H1 (cell line): Measurements from ENCODE around the gene IL10RA. TPM values are rescaled to one million over a fixed set of nuclear protein-coding genes. Genes with fewer than 3 reads are reported as not detected.
A peak's percentile ranks its signal among the peaks of the same experiment; 100 is the strongest.

Experiments used
- CTCF ChIA-PET: fragments of 300-600 bp; sonication (Branson Sonifier 250); formaldehyde crosslinking; loops from one replicate; lab custom pipeline; 2021; ENCODE audit not compliant: partially characterized antibody; lab: Charles Lee
- POLR2A ChIA-PET: fragments of 300-600 bp; sonication (Branson Sonifier 250); formaldehyde crosslinking; loops from one replicate; lab custom pipeline; 2021; ENCODE audit warnings: inconsistent platforms; ENCODE audit not compliant: partially characterized antibody; lab: Charles Lee
- DNase-seq, 2 experiments: peaks; one replicate each; pipeline versions ENCODE4 v3.0.0 to v3.0.0-alpha.2; 2010 to 2022; ENCODE audit warnings: low spot score in 2 of 2, low read depth in 1 of 2, mixed read lengths in 1 of 2
- FAIRE-seq: peaks from 2 replicates; lab custom pipeline; 2011; peaks lifted over from hg19 to GRCh38; lab: Jason Lieb, UNC
- H2AFZ ChIP-seq: 2 replicates; pipeline ENCODE4 v1.8.1; 2012; ENCODE audit warnings: low read length, inconsistent platforms
- H2AK5ac ChIP-seq: 2 replicates; pipeline ENCODE4 v1.6.1; 2013; ENCODE audit warnings: low read depth, low read length
- H2BK120ac ChIP-seq: replicated peaks from 2 replicates; pipeline ENCODE3; 2013; ENCODE audit warnings: low read depth, low read length, inconsistent platforms
- H2BK12ac ChIP-seq: 2 replicates; pipeline ENCODE4 v1.6.1; 2013; ENCODE audit warnings: low read depth, low read length
- H2BK15ac ChIP-seq: 2 replicates; pipeline ENCODE4 v1.6.1; 2013; ENCODE audit warnings: low read length
- H2BK20ac ChIP-seq: 2 replicates; pipeline ENCODE4 v1.6.1; 2013; ENCODE audit warnings: low read length
- H2BK5ac ChIP-seq: 2 replicates; pipeline ENCODE4 v1.6.1; 2013; ENCODE audit warnings: low read depth, low read length
- H3K14ac ChIP-seq: 2 replicates; pipeline ENCODE4 v1.6.1; 2013; ENCODE audit warnings: inconsistent platforms; ENCODE audit not compliant: insufficient read length
- H3K18ac ChIP-seq: 2 replicates; pipeline ENCODE4 v1.6.1; 2013; ENCODE audit warnings: low read length; ENCODE audit errors: extremely low read depth
- H3K23ac ChIP-seq: 2 replicates; pipeline ENCODE4 v1.6.1; 2013; ENCODE audit warnings: inconsistent platforms; ENCODE audit not compliant: insufficient read length
- H3K23me2 ChIP-seq: 2 replicates; pipeline ENCODE4 v1.6.1; 2013; ENCODE audit warnings: low read depth, low read length
- H3K27ac ChIP-seq: 2 replicates; pipeline ENCODE4 v1.6.1; 2011; ENCODE audit warnings: low read depth, low read length, inconsistent platforms
- H3K27me3 ChIP-seq, 4 experiments: replicated peaks in 1 of 4; 1 replicate in 1 of 4; 2 replicates in 3 of 4; pipeline versions ENCODE4 v1.6.1 to v1.8.1; 2011 to 2013; ENCODE audit warnings: low read length in 3 of 4, mild to moderate bottlenecking in 3 of 4, inconsistent platforms in 2 of 4, mixed read lengths in 2 of 4, moderate library complexity in 1 of 4; ENCODE audit not compliant: control insufficient read depth in 3 of 4, insufficient read depth in 3 of 4; ENCODE audit errors: extremely low read depth in 1 of 4
- H3K36me3 ChIP-seq, 4 experiments: 2 replicates each; pipeline versions ENCODE4 v1.6.1 to v1.8.1; 2011 to 2013; ENCODE audit warnings: mild to moderate bottlenecking in 4 of 4, low read length in 3 of 4, moderate library complexity in 2 of 4, control low read depth in 1 of 4, inconsistent platforms in 1 of 4; ENCODE audit not compliant: insufficient read depth in 4 of 4, control insufficient read depth in 2 of 4
- H3K4ac ChIP-seq: replicated peaks from 2 replicates; pipeline ENCODE3; 2013; ENCODE audit warnings: low read length, low read depth, mixed read lengths, inconsistent platforms; ENCODE audit not compliant: insufficient read length
- H3K4me1 ChIP-seq, 4 experiments: replicated peaks in 1 of 4; 1 replicate in 1 of 4; 2 replicates in 3 of 4; pipeline versions ENCODE4 v1.6.1 to v1.8.1; 2011 to 2013; ENCODE audit warnings: low read length in 3 of 4, inconsistent platforms in 2 of 4, mixed read lengths in 1 of 4; ENCODE audit not compliant: insufficient read depth in 4 of 4, control insufficient read depth in 3 of 4
- H3K4me2 ChIP-seq, 2 experiments: 2 replicates each; pipeline versions ENCODE4 v1.6.1 to v1.8.1; 2011 to 2013; ENCODE audit warnings: low read depth in 2 of 2, low read length in 2 of 2, control low read depth in 1 of 2, inconsistent platforms in 1 of 2, mild to moderate bottlenecking in 1 of 2; ENCODE audit not compliant: insufficient read depth in 1 of 2
- H3K4me3 ChIP-seq, 4 experiments: fragments of 200-600, 300-600 bp in 1 of 4; sonication (generic), shearing (Covaris generic), sonication (Bioruptor Twin) in 1 of 4; 2 replicates each; pipeline versions ENCODE4 v1.5.1 to v1.8.1; 2011 to 2016; ENCODE audit warnings: low read length in 4 of 4, low read depth in 3 of 4, control low read depth in 2 of 4, inconsistent platforms in 2 of 4, mild to moderate bottlenecking in 2 of 4, mixed read lengths in 1 of 4, moderate library complexity in 1 of 4; ENCODE audit not compliant: insufficient read depth in 2 of 4; ENCODE audit errors: extremely low read depth in 1 of 4
- H3K56ac ChIP-seq: replicated peaks from 2 replicates; pipeline ENCODE3; 2013; ENCODE audit warnings: low read depth, mild to moderate bottlenecking, mixed read lengths, low read length, inconsistent platforms; ENCODE audit not compliant: insufficient read length
- H3K79me1 ChIP-seq: 2 replicates; pipeline ENCODE4 v1.6.1; 2013; ENCODE audit warnings: low read depth, low read length, control low read depth
- H3K79me2 ChIP-seq, 2 experiments: 2 replicates each; pipeline versions ENCODE4 v1.6.1 to v1.8.1; 2012 to 2013; ENCODE audit warnings: low read length in 2 of 2, mild to moderate bottlenecking in 2 of 2, inconsistent platforms in 1 of 2; ENCODE audit not compliant: insufficient read depth in 2 of 2, control insufficient read depth in 1 of 2
- H3K9ac ChIP-seq, 4 experiments: replicated peaks in 1 of 4; 1 replicate in 1 of 4; 2 replicates in 3 of 4; pipeline versions ENCODE4 v1.6.1 to v1.8.1; 2011 to 2013; ENCODE audit warnings: low read depth in 3 of 4, low read length in 3 of 4, control low read depth in 2 of 4, mild to moderate bottlenecking in 2 of 4, moderate library complexity in 2 of 4, inconsistent platforms in 1 of 4; ENCODE audit errors: extremely low read depth in 1 of 4
- H3K9me3 ChIP-seq, 2 experiments: 2 replicates each; pipeline versions ENCODE4 v1.6.1 to v1.8.1; 2012 to 2013; ENCODE audit warnings: mild to moderate bottlenecking in 2 of 2, moderate library complexity in 2 of 2, control low read depth in 1 of 2, inconsistent platforms in 1 of 2, low read depth in 1 of 2, low read length in 1 of 2, mixed read lengths in 1 of 2; ENCODE audit not compliant: insufficient read depth in 2 of 2
- H4K20me1 ChIP-seq, 2 experiments: replicated peaks in 1 of 2; 2 replicates each; pipeline versions ENCODE3 to v1.8.1; 2011 to 2013; ENCODE audit warnings: inconsistent platforms in 2 of 2, low read length in 2 of 2, mild to moderate bottlenecking in 1 of 2; ENCODE audit not compliant: insufficient read depth in 2 of 2, control insufficient read depth in 1 of 2
- H4K5ac ChIP-seq: 2 replicates; pipeline ENCODE4 v1.6.1; 2013; ENCODE audit warnings: low read length, low read depth, mixed read lengths, inconsistent platforms; ENCODE audit not compliant: insufficient read length
- H4K8ac ChIP-seq: 2 replicates; pipeline ENCODE4 v1.8.0; 2013; ENCODE audit warnings: mild to moderate bottlenecking, moderate library complexity, low read length, inconsistent platforms; ENCODE audit not compliant: insufficient read depth; ENCODE audit errors: extremely low read depth
- H4K91ac ChIP-seq: replicated peaks from 2 replicates; pipeline ENCODE3; 2013; ENCODE audit warnings: low read length, mixed read lengths, inconsistent platforms; ENCODE audit not compliant: insufficient read length
- ATF2 ChIP-seq: IDR thresholded peaks from 2 replicates; pipeline ENCODE4 v1.6.1; 2012; ENCODE audit warnings: low read length, inconsistent platforms
- EP300 ChIP-seq, 2 experiments: IDR thresholded peaks; 1 replicate in 1 of 2; 2 replicates in 1 of 2; pipeline ENCODE4 v1.6.1; 2011 to 2012; ENCODE audit warnings: low read depth in 2 of 2, low read length in 2 of 2, mild to moderate bottlenecking in 2 of 2, borderline replicate concordance in 1 of 2, inconsistent platforms in 1 of 2, moderate library complexity in 1 of 2
- MAFK ChIP-seq: IDR thresholded peaks from 2 replicates; pipeline ENCODE4 v1.6.1; 2012; ENCODE audit warnings: low read depth, mild to moderate bottlenecking, improper control_type of control experiment, low read length
- POLR2AphosphoS5 ChIP-seq: IDR thresholded peaks from 2 replicates; pipeline ENCODE4 v1.6.1; 2011; ENCODE audit warnings: low read depth, low read length
- RFX5 ChIP-seq: IDR thresholded peaks from 2 replicates; pipeline ENCODE4 v1.6.1; 2011; ENCODE audit warnings: low read depth, low read length, improper control_type of control experiment, borderline replicate concordance
- RNF2 ChIP-seq: fragments of 200-900, 300-1000 bp; sonication (generic); IDR thresholded peaks from 2 replicates; pipeline ENCODE4 v1.7.1; 2016; ENCODE audit warnings: borderline replicate concordance, low read depth, mild to moderate bottlenecking, antibody characterized with exemption, low read length; ENCODE audit not compliant: poor library complexity, severe bottlenecking; ENCODE audit errors: missing control alignments
- SP1 ChIP-seq: IDR thresholded peaks from 2 replicates; pipeline ENCODE4 v1.6.1; 2011; ENCODE audit warnings: low read depth, low read length
- TAF1 ChIP-seq: IDR thresholded peaks from 2 replicates; pipeline ENCODE4 v1.6.1; 2011; ENCODE audit warnings: mild to moderate bottlenecking, low read depth, low read length
- TEAD4 ChIP-seq: IDR thresholded peaks from 2 replicates; pipeline ENCODE4 v1.6.1; 2012; ENCODE audit warnings: low read depth, low read length, inconsistent platforms, mixed read lengths
- WGBS, 2 experiments: shearing (Covaris generic) in 1 of 2; methylation state at CpG; one replicate each; pipeline versions ENCODE4 v1.1.6 to v1.1.7; 2013 to 2015; ENCODE audit warnings: low lambda C conversion rate in 2 of 2, mixed read lengths in 2 of 2, inconsistent platforms in 1 of 2, low coverage in 1 of 2, missing lambda C conversion rate in 1 of 2; ENCODE audit not compliant: insufficient replicate concordance in 2 of 2, insufficient coverage in 1 of 2, insufficient read length in 1 of 2; ENCODE audit errors: extremely low coverage in 1 of 2, missing lambda C conversion rate in 1 of 2; 5-methylcytosine and 5-hydroxymethylcytosine counted together
- polyA plus RNA-seq, 7 experiments: library from polyadenylated mRNA; depleted of rRNA in 3 of 7; stranded (reverse) in 5 of 7; unstranded in 2 of 7; fragments of >200 nt in 5 of 7; fragments of 200-250 nt in 2 of 7; gene quantifications; 1 replicate in 5 of 7; 2 replicates in 1 of 7; 4 replicates in 1 of 7; pipeline versions ENCODE4 v1.2.1 to v1.2.3, GENCODE V29; 2011 to 2013; ENCODE audit warnings: missing spikeins in 2 of 7, mixed read lengths in 2 of 7
- total RNA-seq: library from RNA; stranded (reverse); fragmentation: NEBNext Ultra II Directional; extraction: Animal tissue kit (Norgen Biotek cat#: 25700); gene quantifications from 2 replicates; pipeline ENCODE4 v1.2.1, GENCODE V29; 2021

Gene IL10RA
- total and polyA plus RNA-seq, 2 of the 8 experiments (the other 6 are each of a cell fraction or from before 2014, with no cell fraction given): 0.05 to 0.11 TPM

- Histone ChIP-seq H4K91ac (no peak overlapping the region), H3K79me1 (no peaks in the 10 kb centered on the region), H2AFZ (peak overlapping the region; percentile 28; the same call in 1 of the 2 replicates), H3K79me2 (no peaks in the 10 kb centered on the region), H3K27ac (no peak overlapping the region), H3K9me3 (no peaks in the 10 kb centered on the region), H2AK5ac (no peak overlapping the region), H3K18ac (no peak overlapping the region), H3K36me3 (no peaks in the 10 kb centered on the region), H3K4me3 (no peak overlapping the region), H3K4ac (no peak overlapping the region), H3K23me2 (no peaks in the 10 kb centered on the region), H2BK15ac (no peak overlapping the region), H3K27me3 (no peaks in the 10 kb centered on the region), H4K5ac (no peak overlapping the region), H2BK12ac (no peak overlapping the region), H3K4me1 (peaks cover 0 to 6% (median 3%) of the 10 kb centered on the region in 4 experiments; a peak in 4 of 7 replicates), H4K8ac (no peak overlapping the region), H2BK5ac (no peak overlapping the region), H4K20me1 (no peaks in the 10 kb centered on the region), H3K23ac (no peak overlapping the region), H2BK120ac (no peak overlapping the region), H2BK20ac (no peak overlapping the region), H3K4me2 (no peak overlapping the region), H3K56ac (no peak overlapping the region), H3K9ac (no peak overlapping the region), H3K14ac (no peak overlapping the region)
- TF ChIP-seq TAF1: no peak
- TF ChIP-seq RNF2: no peak
- TF ChIP-seq POLR2AphosphoS5: no peak
- TF ChIP-seq ATF2: no peak
- no peak for TF ChIP-seq RFX5
- TF ChIP-seq SP1: no peak
- TF ChIP-seq TEAD4: no peak
- TF ChIP-seq MAFK: no peak
- TF ChIP-seq EP300 (IDR thresholded peaks at IDR 0.05; ENCODE audit: borderline replicate concordance in 1 of 2, low read depth in 2 of 2, low read length in 2 of 2): no peak
- FAIRE-seq (no peak), DNase-seq (no peak)
- ChIA-PET POLR2A (no interaction called here), CTCF (interaction anchor here (0.7 to 1.8 kb wide), 6 partner anchors 9 to 78 kb away, joined by 3 to 7 read pairs (median 4); no protein-coding TSS in a partner anchor)
- WGBS, 2 experiments: 87% methylated on average over 9 of the region's 9 CpGs; no CpG with 5 or more reads in 1 of the 2 experiments
Measured at GRCh38 chr11:117993988-117994745, 8.0 kb downstream of the IL10RA start.
